Subcutaneous adipose tissue (tissue), 4 donors: ENCODE results near the gene XRCC3. TPM values are rescaled to one million over a fixed set of nuclear protein-coding genes. Genes with fewer than 3 reads are reported as not detected.

ENCODE experiments used
- CTCF ChIP-seq: fragments of 450-650 bp; IDR thresholded peaks from one replicate; pipeline ENCODE4 v1.5.1; 2016; ENCODE audit warnings: low read depth, mild to moderate bottlenecking, control low read depth, antibody characterized with exemption, moderate library complexity
- total RNA-seq, 4 donors: library from RNA; depleted of rRNA; stranded (reverse); fragments of >200 nt; gene quantifications; one replicate each; pipeline ENCODE4 v1.1.0, GENCODE V29; 2016

Gene XRCC3
- 1 to 10 TPM; 2.4 to 6.0 (median 4.4) TPM for total RNA-seq

DNA sequence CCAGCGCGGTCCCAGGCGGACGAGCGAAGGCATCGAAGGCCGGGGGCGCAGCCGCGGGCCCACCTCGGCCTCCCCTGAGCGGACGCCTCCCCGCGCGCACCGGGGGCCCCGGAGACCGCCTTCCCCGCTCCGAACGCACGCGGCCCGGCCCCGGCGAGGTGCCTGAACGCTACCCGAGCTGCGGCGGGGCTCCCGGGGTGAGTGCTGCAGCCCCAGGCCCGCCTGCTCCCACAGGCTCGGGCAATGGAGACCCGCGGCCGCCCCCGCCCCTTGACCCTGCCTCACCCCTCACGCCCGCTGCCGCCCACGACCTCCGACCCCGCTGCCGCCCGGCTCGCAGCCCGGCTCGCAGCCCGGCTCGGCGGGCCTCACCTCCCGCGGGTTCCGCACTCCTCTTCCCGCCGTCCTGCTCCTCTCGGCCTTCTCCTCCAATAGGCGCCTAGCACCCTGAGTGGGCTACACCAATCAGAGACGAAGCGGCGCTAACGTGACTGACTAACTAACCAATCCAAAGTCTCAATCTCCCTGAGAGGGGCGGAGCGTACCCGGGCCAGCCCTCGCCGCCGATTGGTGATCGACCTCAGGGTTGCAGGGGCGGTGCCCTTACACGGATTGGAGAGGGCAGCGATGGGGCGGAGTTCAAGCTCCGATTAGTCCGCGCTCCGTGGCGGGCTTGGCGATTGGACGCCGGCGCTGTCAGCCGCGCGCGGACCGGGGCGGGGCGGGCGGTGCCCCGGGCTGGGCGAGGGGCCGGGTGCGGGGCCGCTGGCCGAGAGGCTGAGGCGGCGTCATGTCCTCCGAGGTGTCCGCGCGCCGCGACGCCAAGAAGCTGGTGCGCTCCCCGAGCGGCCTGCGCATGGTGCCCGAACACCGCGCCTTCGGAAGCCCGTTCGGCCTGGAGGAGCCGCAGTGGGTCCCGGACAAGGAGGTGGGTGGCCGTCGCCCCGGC, at the start of gene XRCC3, which contains the start of gene ZFYVE21:
TSS of gene XRCC3 (minus strand) at position 400 of the 949 bp plus-strand sequence. CDS start 4,364 bp downstream, outside the sequence.
TSS of gene ZFYVE21 (plus strand) at position 759 of the 949 bp plus-strand sequence. CDS start at position 791, 32 bp downstream.
- TF ChIP-seq CTCF, result no peak

DNA sequence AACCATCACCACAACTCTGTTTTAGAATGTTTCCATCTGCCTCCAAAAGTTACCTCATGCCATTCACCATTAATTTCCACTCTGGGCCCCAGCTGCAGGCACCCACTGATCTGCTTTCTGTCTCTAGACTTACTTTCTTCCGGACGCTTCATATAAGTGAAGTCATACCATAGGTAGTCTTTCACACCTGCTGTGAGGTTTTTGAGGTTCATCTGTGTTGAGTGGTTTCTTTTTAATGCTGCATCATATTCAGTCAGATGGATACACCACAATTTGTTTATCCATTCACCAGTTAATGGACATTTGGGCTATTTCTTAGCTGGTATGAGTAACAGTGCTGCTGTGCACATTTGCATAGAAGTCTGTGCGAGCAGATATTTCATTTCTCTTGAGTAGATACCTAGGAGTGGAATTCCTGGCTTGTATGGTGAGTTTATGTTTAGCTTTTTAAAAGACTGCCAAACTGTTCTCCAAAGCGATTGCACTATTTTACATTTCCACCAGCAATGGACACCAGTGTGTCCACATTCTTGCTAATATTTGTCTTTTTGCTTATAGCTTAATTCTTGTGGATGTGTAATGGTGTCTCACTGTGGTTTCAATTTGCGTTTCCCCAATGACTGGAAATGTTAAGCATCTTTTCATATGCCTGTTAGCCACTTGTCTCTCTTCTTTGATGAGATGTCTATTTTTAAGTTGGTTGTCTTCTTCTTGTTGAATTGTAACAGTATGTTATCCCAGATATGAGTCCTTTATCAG, 48.7 kb upstream of the XRCC3 start:
- no peak for TF ChIP-seq CTCF

DNA sequence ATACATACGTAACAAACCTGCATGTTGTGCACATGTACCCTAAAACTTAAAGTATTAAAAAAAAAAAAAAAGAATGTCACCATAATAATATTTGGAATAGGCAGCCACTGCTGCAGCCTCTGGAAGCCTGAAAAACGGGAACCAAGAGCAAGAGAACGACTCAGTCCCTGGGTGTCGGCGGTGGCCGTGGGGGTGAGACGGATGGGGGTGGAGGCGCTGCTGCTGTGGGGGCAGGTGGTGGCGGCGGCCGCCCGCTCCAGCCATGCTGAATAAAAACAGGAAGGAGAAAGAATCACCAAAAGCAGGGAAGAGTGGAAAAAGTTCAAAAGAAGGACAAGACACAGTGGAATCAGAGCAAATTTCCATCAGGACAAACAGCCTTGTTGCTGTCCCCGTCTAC, 47.3 kb upstream of the XRCC3 start:
- no peak for TF ChIP-seq CTCF

DNA sequence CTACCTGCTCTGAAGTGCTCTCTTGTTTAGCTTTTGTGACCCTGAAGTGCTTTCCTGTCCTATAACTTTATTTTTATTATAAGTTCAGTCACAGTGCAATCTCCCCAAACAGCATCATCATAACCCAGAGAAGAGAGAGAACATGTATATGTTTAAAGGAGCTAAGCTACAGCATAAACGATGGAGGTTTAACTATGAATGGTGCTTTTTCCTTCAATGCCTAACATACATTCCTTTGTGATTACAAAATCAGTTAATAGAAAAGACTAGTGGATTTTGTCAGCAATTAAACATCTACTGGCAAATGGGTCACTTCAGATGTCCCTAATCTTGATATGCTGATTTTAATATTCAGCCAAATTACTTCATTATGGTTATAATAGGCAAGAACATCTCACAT, 46.8 kb upstream of the XRCC3 start:
- TF ChIP-seq CTCF, result no peak

- TF ChIP-seq CTCF, result no peak
Observed at GRCh38 chr14:103758059-103758776, 43.0 kb upstream of the XRCC3 start.

- no peak for TF ChIP-seq CTCF
Observed at GRCh38 chr14:103755060-103755459, 39.8 kb upstream of the XRCC3 start.

DNA sequence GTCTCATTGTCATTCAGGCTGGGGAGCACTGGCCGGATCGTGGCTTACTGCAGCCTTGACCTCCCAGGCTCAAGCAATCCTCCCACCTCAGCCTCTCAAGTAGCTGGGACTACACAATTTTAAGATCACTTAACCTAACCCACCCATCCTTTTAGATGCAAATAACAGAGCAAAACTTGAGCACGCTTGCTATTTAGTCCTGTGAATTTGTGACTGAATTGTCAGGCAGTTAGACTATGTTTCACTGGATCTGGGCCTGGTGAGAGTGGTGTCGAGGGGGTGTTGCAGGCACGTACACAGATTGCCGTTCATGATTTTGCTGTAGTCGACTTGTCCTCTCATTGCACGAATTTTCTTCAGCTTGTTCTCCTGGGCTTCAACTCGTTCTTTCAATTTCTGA, 38.5 kb upstream of the XRCC3 start:
- TF ChIP-seq CTCF, result no peak
